ENCODE measurements around the gene RRM1. TPM values are rescaled to one million over a fixed set of nuclear protein-coding genes. Genes with fewer than 3 reads are reported as not detected.

Gene RRM1
- total and polyA plus RNA-seq, 9 of the 15 experiments (the other 6 are each of a cell fraction or from before 2014, with no cell fraction given), result 113 to 270 (median 163) TPM

- TF ChIP-seq RCOR1 (IDR thresholded peaks at IDR 0.05; ENCODE audit: borderline replicate concordance in 1 of 2, low read depth in 2 of 2, low read length in 2 of 2) (0 out of 4 replicates have a peak, but pooled peaks of 1 of the 2 experiments have one; percentile 15), KDM1A (IDR thresholded peaks at IDR 0.05) (peak in 1 of 2 experiments; percentile 47; a peak in 1 of 4 replicates), CBFB (CRISPR knock-in tag; IDR thresholded peaks at IDR 0.05) (peak; percentile 36; the same call in 1 of the 2 replicates), YY1 (IDR thresholded peaks at IDR 0.05; ENCODE audit: borderline replicate concordance in 1 of 3, control insufficient read depth in 1 of 3, extremely low read depth in 1 of 3, insufficient read depth in 3 of 3, insufficient read length in 1 of 3, insufficient replicate concordance in 2 of 3, low read depth in 1 of 3, low read length in 2 of 3) (peak in 1 of 3 experiments; percentile 17), CTBP1 (IDR thresholded peaks at IDR 0.05; ENCODE audit: borderline replicate concordance) (peak; percentile 65; the same call in 1 of the 2 replicates), REST (IDR thresholded peaks at IDR 0.05; ENCODE audit: borderline replicate concordance) (peak; percentile 61), REST (CRISPR knock-in tag; IDR thresholded peaks at IDR 0.05; ENCODE audit: low read depth) (no peak), HDGF (IDR thresholded peaks at IDR 0.05) (peak; percentile 84; the same call in 1 of the 2 replicates), RB1 (IDR thresholded peaks at IDR 0.05; ENCODE audit: low read depth) (peak; percentile 31; the same call in 1 of the 2 replicates), RBM25 (IDR thresholded peaks at IDR 0.05; ENCODE audit: low read depth, low read length, severe bottlenecking) (peak; percentile 61), FOXO4 (CRISPR knock-in tag; IDR thresholded peaks at IDR 0.05) (no peak), BCOR (IDR thresholded peaks at IDR 0.05) (peak; percentile 83), RBFOX2 (IDR thresholded peaks at IDR 0.05; ENCODE audit: low read depth, low read length) (0 out of 2 replicates have a peak, but pooled peaks have one; percentile 22), CXXC5 (CRISPR knock-in tag; IDR thresholded peaks at IDR 0.05) (peak; percentile 16; the same call in 1 of the 2 replicates), DEAF1 (CRISPR knock-in tag; IDR thresholded peaks at IDR 0.05) (peak; percentile 55)
Observed at GRCh38 chr11:4181782-4182721, 87.5 kb downstream of the RRM1 start (continued).
